PFSK-1 (cell line): ENCODE data around the gene DNASE1L2.

Source experiments
- POLR2AphosphoS5 ChIP-seq: IDR thresholded peaks from 2 replicates; pipeline ENCODE4 v1.6.1; 2012; ENCODE audit warnings: low read depth, mild to moderate bottlenecking, control low read depth, low read length, moderate library complexity
- REST ChIP-seq, 2 experiments: IDR thresholded peaks; 2 replicates each; pipeline versions ENCODE4 v1.6.1 to v1.8.0; 2011 to 2012; ENCODE audit warnings: low read depth in 2 of 2, low read length in 2 of 2, control low read depth in 1 of 2, inconsistent platforms in 1 of 2, mild to moderate bottlenecking in 1 of 2, moderate library complexity in 1 of 2; ENCODE audit not compliant: insufficient read depth in 1 of 2

- no peak for TF ChIP-seq POLR2AphosphoS5
- TF ChIP-seq REST (IDR thresholded peaks at IDR 0.05; ENCODE audit: insufficient read depth in 1 of 2, low read depth in 2 of 2, low read length in 2 of 2): no peak
Observed at GRCh38 chr16:2257726-2258125, 21.5 kb downstream of the DNASE1L2 start.
